H9 (cell line): ENCODE measurements around the gene UBE2Q1. TPM values are rescaled to one million over a fixed set of nuclear protein-coding genes. Genes with fewer than 3 reads are reported as not detected.

ENCODE experiments used
- DNase-seq: peaks from one replicate; pipeline ENCODE4 v3.0.0-alpha.2; 2017
- H2AFZ ChIP-seq: one replicate; pipeline ENCODE4 v1.6.1; 2013; ENCODE audit warnings: mild to moderate bottlenecking, low read length, control low read depth, moderate library complexity
- H2AK5ac ChIP-seq: 2 replicates; pipeline ENCODE4 v1.6.1; 2013; ENCODE audit warnings: low read length, control low read depth, mixed read lengths; ENCODE audit not compliant: insufficient read length
- H2BK120ac ChIP-seq: one replicate; pipeline ENCODE4 v1.6.1; 2013; ENCODE audit warnings: low read depth, mild to moderate bottlenecking, low read length, control low read depth, inconsistent platforms; ENCODE audit not compliant: poor library complexity, severe bottlenecking
- H2BK12ac ChIP-seq: 2 replicates; pipeline ENCODE4 v1.6.1; 2013; ENCODE audit warnings: low read length, control low read depth, mixed read lengths, low read depth; ENCODE audit not compliant: insufficient read length
- H2BK15ac ChIP-seq: 2 replicates; pipeline ENCODE4 v1.6.1; 2013; ENCODE audit warnings: low read depth, low read length, control low read depth
- H2BK20ac ChIP-seq: one replicate; pipeline ENCODE4 v1.6.1; 2013; ENCODE audit warnings: low read depth, mild to moderate bottlenecking, low read length, control low read depth, inconsistent platforms; ENCODE audit not compliant: poor library complexity, severe bottlenecking
- H2BK5ac ChIP-seq: 2 replicates; pipeline ENCODE4 v1.6.1; 2013; ENCODE audit warnings: low read length, control low read depth, mixed read lengths; ENCODE audit not compliant: insufficient read length
- H3K14ac ChIP-seq: 2 replicates; pipeline ENCODE4 v1.6.1; 2013; ENCODE audit warnings: low read length, control low read depth; ENCODE audit not compliant: insufficient read depth
- H3K18ac ChIP-seq: 2 replicates; pipeline ENCODE4 v1.6.1; 2013; ENCODE audit warnings: low read depth, mild to moderate bottlenecking, mixed read lengths, low read length, control low read depth; ENCODE audit not compliant: insufficient read length
- H3K23ac ChIP-seq: 2 replicates; pipeline ENCODE4 v1.6.1; 2013; ENCODE audit warnings: low read length, control low read depth, mixed read lengths, low read depth; ENCODE audit not compliant: insufficient read length
- H3K23me2 ChIP-seq: 2 replicates; pipeline ENCODE4 v1.6.1; 2013; ENCODE audit warnings: low read depth, mild to moderate bottlenecking, mixed read lengths, low read length, control low read depth; ENCODE audit not compliant: insufficient read length, poor library complexity, severe bottlenecking
- H3K27ac ChIP-seq: 2 replicates; pipeline ENCODE4 v1.5.1; 2013; ENCODE audit warnings: low read length, control low read depth, mixed read lengths, low read depth; ENCODE audit not compliant: insufficient read length
- H3K27me3 ChIP-seq: 2 replicates; pipeline ENCODE4 v1.6.1; 2013; ENCODE audit warnings: low read length, control low read depth, inconsistent platforms; ENCODE audit not compliant: insufficient read depth
- H3K4ac ChIP-seq: 2 replicates; pipeline ENCODE4 v1.6.1; 2013; ENCODE audit warnings: low read depth, mild to moderate bottlenecking, control low read depth, inconsistent platforms, low read length, moderate library complexity
- H3K4me1 ChIP-seq: 2 replicates; pipeline ENCODE4 v1.6.1; 2013; ENCODE audit warnings: low read length, control low read depth, inconsistent platforms; ENCODE audit not compliant: insufficient read depth
- H3K4me2 ChIP-seq: 2 replicates; pipeline ENCODE4 v1.6.1; 2013; ENCODE audit warnings: low read length, control low read depth, mixed read lengths; ENCODE audit not compliant: insufficient read length, insufficient read depth
- H3K56ac ChIP-seq: 2 replicates; pipeline ENCODE4 v1.6.1; 2013; ENCODE audit warnings: low read depth, mild to moderate bottlenecking, mixed read lengths, low read length, control low read depth; ENCODE audit not compliant: insufficient read length
- H3K79me1 ChIP-seq: 2 replicates; pipeline ENCODE4 v1.6.1; 2013; ENCODE audit warnings: low read depth, mild to moderate bottlenecking, moderate library complexity, low read length, control low read depth, inconsistent platforms; ENCODE audit not compliant: insufficient read depth, poor library complexity, severe bottlenecking
- H3K79me2 ChIP-seq: 2 replicates; pipeline ENCODE4 v1.6.1; 2013; ENCODE audit warnings: low read length, control low read depth, inconsistent platforms; ENCODE audit not compliant: insufficient read depth
- H3K9ac ChIP-seq: 2 replicates; pipeline ENCODE4 v1.6.1; 2013; ENCODE audit warnings: low read length, control low read depth, mixed read lengths; ENCODE audit not compliant: insufficient read length; ENCODE audit errors: extremely low read depth
- H3K9me3 ChIP-seq: one replicate; pipeline ENCODE4 v1.6.1; 2013; ENCODE audit warnings: low read depth, low read length, inconsistent platforms; ENCODE audit not compliant: control insufficient read depth
- H3T11ph ChIP-seq: one replicate; pipeline ENCODE4 v1.6.1; 2013; ENCODE audit warnings: mild to moderate bottlenecking, low read length, control low read depth, inconsistent platforms
- H4K20me1 ChIP-seq: one replicate; pipeline ENCODE4 v1.6.1; 2013; ENCODE audit not compliant: control insufficient read depth, insufficient read length, insufficient read depth
- H4K5ac ChIP-seq: 2 replicates; pipeline ENCODE4 v1.6.1; 2013; ENCODE audit warnings: low read depth, mild to moderate bottlenecking, mixed read lengths, low read length, control low read depth; ENCODE audit not compliant: insufficient read length
- H4K8ac ChIP-seq: replicated peaks from 2 replicates; pipeline ENCODE4 v1.6.1; 2013; ENCODE audit warnings: low read length, control low read depth, mixed read lengths, low read depth; ENCODE audit not compliant: insufficient read length
- H4K91ac ChIP-seq: 2 replicates; pipeline ENCODE4 v1.6.1; 2013; ENCODE audit warnings: low read depth, mild to moderate bottlenecking, moderate library complexity, mixed read lengths, low read length, control low read depth; ENCODE audit not compliant: insufficient read length
- H3K27ac Mint-ChIP-seq, 3 experiments: 2 replicates in 2 of 3; 3 replicates in 1 of 3; pipeline ENCODE4 v1.8.0; 2020 to 2021; ENCODE audit warnings: mixed read lengths in 3 of 3, mild to moderate bottlenecking in 1 of 3, moderate library complexity in 1 of 3
- H3K27me3 Mint-ChIP-seq: 2 replicates; pipeline ENCODE4 v1.8.0; 2021; ENCODE audit warnings: low read depth, mild to moderate bottlenecking, moderate library complexity, mixed read lengths
- H3K36me3 Mint-ChIP-seq, 3 experiments: 2 replicates in 2 of 3; 3 replicates in 1 of 3; pipeline ENCODE4 v1.8.0; 2020 to 2021; ENCODE audit warnings: low read depth in 3 of 3, mixed read lengths in 3 of 3; ENCODE audit not compliant: insufficient read depth in 1 of 3
- H3K4me1 Mint-ChIP-seq, 2 experiments: 2 replicates each; pipeline ENCODE4 v1.8.0; 2020; ENCODE audit warnings: mixed read lengths in 2 of 2
- H3K4me3 Mint-ChIP-seq, 2 experiments: 2 replicates in 1 of 2; 3 replicates in 1 of 2; pipeline ENCODE4 v1.8.0; 2020 to 2021; ENCODE audit warnings: mild to moderate bottlenecking in 2 of 2, mixed read lengths in 2 of 2, moderate library complexity in 1 of 2
- H3K9me3 Mint-ChIP-seq, 2 experiments: 2 replicates in 1 of 2; 3 replicates in 1 of 2; pipeline ENCODE4 v1.8.0; 2020; ENCODE audit warnings: mild to moderate bottlenecking in 2 of 2, mixed read lengths in 2 of 2, moderate library complexity in 1 of 2
- WGBS: extraction: QIAGEN DNeasy Blood & Tissue Kit; methylation state at CpG from one replicate; pipeline ENCODE4 v1.1.7; 2013; ENCODE audit warnings: missing lambda C conversion rate, low lambda C conversion rate, mixed read lengths; ENCODE audit not compliant: insufficient read length; ENCODE audit errors: extremely low coverage; 5-methylcytosine and 5-hydroxymethylcytosine counted together
- total RNA-seq: library from RNA; stranded (reverse); gene quantifications from 2 replicates; pipeline ENCODE4 v1.2.1, GENCODE V29; 2021
- TF ChIP-seq, protein P1 (sequence below): fragments of 200-600 bp; sonication (generic); conservative IDR thresholded peaks from 3 replicates; pipeline ENCODE4 v1.8.0; 2021; ENCODE audit warnings: antibody characterized with exemption, mild to moderate bottlenecking

UBE2Q1 gene
- total RNA-seq, 1 experiment from 2014 or later, result 108 TPM

DNA sequence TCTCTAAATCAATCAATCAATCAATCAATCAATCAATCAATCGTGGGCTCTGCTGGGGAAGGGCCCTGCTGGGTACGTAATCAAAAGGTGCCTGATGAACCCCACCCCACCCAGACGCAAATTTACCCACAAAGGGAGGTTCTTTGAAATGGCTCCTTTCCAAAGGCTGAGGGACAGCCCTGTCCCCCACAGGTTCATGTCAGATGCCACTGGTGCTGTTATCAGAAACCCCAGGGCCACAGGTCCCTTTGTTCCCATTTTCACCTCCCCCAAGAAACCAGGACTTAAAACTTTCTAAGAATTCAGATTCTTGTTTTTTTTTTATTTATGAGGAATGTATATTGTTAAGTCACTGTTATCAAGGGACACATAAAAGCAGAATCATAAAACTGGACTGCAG lies 23.3 kb upstream of the UBE2Q1 start:
- no peak overlapping the region for H2AFZ ChIP-seq
- H4K8ac ChIP-seq, result no peak overlapping the region
- no peak overlapping the region for H2AK5ac ChIP-seq
- no peaks in the 10 kb centered on the region for H3K79me2 ChIP-seq
- no peak overlapping the region for H3T11ph ChIP-seq
- H3K9me3 Mint-ChIP-seq, result no peaks in the 10 kb centered on the region
- no peak overlapping the region for H4K91ac ChIP-seq
- TF ChIP-seq, protein P1, sequence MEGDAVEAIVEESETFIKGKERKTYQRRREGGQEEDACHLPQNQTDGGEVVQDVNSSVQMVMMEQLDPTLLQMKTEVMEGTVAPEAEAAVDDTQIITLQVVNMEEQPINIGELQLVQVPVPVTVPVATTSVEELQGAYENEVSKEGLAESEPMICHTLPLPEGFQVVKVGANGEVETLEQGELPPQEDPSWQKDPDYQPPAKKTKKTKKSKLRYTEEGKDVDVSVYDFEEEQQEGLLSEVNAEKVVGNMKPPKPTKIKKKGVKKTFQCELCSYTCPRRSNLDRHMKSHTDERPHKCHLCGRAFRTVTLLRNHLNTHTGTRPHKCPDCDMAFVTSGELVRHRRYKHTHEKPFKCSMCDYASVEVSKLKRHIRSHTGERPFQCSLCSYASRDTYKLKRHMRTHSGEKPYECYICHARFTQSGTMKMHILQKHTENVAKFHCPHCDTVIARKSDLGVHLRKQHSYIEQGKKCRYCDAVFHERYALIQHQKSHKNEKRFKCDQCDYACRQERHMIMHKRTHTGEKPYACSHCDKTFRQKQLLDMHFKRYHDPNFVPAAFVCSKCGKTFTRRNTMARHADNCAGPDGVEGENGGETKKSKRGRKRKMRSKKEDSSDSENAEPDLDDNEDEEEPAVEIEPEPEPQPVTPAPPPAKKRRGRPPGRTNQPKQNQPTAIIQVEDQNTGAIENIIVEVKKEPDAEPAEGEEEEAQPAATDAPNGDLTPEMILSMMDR, result no peak
- no peaks in the 10 kb centered on the region for H3K23me2 ChIP-seq
- no peak overlapping the region for H2BK15ac ChIP-seq
- H3K14ac ChIP-seq, result no peak overlapping the region
- no peak overlapping the region for H2BK12ac ChIP-seq
- no peaks in the 10 kb centered on the region; the same call in 1 of the 2 replicates for H3K27me3 Mint-ChIP-seq
- no peak overlapping the region for H2BK20ac ChIP-seq
- no peaks in the 10 kb centered on the region for H4K20me1 ChIP-seq
- peaks cover 53 to 88% (median 78%) of the 10 kb centered on the region in 3 experiments; a peak in 6 of 7 replicates for H3K36me3 Mint-ChIP-seq
- H3K27ac ChIP-seq, result no peak overlapping the region
- no peak overlapping the region for H2BK5ac ChIP-seq
- no peak for DNase-seq
- no peak overlapping the region for H3K4me2 ChIP-seq
- H3K4me3 Mint-ChIP-seq, result no peak overlapping the region
- H3K4me1 Mint-ChIP-seq, result no peaks in the 10 kb centered on the region
- H4K5ac ChIP-seq, result no peak overlapping the region
- no peaks in the 10 kb centered on the region for H3K9me3 ChIP-seq
- H2BK120ac ChIP-seq, result no peak overlapping the region
- no peaks in the 10 kb centered on the region for H3K79me1 ChIP-seq
- no peak overlapping the region for H3K23ac ChIP-seq
- no peaks in the 10 kb centered on the region for H3K27me3 ChIP-seq
- no peaks in the 10 kb centered on the region for H3K4me1 ChIP-seq
- no peak overlapping the region for H3K9ac ChIP-seq
- WGBS, result no CpG with 5 or more reads among the region's 3 CpGs
- H3K18ac ChIP-seq, result no peak overlapping the region
- H3K27ac Mint-ChIP-seq, result no peak overlapping the region
- H3K56ac ChIP-seq, result no peak overlapping the region
- no peak overlapping the region for H3K4ac ChIP-seq
